Fibroblast of villous mesenchyme (primary cell): ENCODE measurements around the gene PIP5KL1. TPM values are rescaled to one million over a fixed set of nuclear protein-coding genes. Genes with fewer than 3 reads are reported as not detected.

Source experiments
- DNase-seq: peaks from one replicate; pipeline ENCODE4 v3.0.0-alpha.2; 2010; ENCODE audit warnings: low read depth
- H3K4me3 ChIP-seq: 2 replicates; pipeline ENCODE4 v1.5.1; 2011; ENCODE audit warnings: low read depth, mild to moderate bottlenecking, low read length
- total RNA-seq: library from RNA; depleted of rRNA; stranded (reverse); fragments of >200 nt; gene quantifications from 2 replicates; pipeline ENCODE4 v1.2.3, GENCODE V29; 2012
- TF ChIP-seq, protein P1 (sequence below): IDR thresholded peaks from 2 replicates; pipeline ENCODE4 v1.5.1; 2012; ENCODE audit warnings: low read depth, mild to moderate bottlenecking, low read length; ENCODE audit not compliant: insufficient read depth

Gene PIP5KL1
- total RNA-seq, 1 donor: 2.6 TPM

DNA sequence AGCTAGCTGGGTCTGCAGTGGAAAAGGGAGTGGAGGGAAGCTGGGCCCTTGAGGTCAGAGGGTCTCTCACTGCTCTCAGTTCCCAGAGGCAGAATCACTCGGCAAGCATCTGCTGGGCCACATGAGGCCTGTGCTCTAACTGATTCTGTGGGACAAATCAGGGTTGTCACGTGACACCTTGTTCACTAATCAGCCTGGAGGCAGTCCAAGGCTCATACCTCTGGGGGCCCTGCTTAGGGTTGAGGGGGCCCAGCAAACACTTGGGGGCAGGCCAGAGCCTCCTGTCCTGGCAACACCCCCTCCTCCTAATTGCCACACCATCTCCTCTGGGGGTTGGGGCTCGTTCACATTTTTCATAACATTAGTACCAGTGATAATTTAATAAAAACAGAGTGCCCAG, 16.2 kb upstream of the PIP5KL1 start:
- TF ChIP-seq, protein P1, sequence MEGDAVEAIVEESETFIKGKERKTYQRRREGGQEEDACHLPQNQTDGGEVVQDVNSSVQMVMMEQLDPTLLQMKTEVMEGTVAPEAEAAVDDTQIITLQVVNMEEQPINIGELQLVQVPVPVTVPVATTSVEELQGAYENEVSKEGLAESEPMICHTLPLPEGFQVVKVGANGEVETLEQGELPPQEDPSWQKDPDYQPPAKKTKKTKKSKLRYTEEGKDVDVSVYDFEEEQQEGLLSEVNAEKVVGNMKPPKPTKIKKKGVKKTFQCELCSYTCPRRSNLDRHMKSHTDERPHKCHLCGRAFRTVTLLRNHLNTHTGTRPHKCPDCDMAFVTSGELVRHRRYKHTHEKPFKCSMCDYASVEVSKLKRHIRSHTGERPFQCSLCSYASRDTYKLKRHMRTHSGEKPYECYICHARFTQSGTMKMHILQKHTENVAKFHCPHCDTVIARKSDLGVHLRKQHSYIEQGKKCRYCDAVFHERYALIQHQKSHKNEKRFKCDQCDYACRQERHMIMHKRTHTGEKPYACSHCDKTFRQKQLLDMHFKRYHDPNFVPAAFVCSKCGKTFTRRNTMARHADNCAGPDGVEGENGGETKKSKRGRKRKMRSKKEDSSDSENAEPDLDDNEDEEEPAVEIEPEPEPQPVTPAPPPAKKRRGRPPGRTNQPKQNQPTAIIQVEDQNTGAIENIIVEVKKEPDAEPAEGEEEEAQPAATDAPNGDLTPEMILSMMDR: no peak
- no peak for DNase-seq
- no peak overlapping the region for H3K4me3 ChIP-seq

DNA sequence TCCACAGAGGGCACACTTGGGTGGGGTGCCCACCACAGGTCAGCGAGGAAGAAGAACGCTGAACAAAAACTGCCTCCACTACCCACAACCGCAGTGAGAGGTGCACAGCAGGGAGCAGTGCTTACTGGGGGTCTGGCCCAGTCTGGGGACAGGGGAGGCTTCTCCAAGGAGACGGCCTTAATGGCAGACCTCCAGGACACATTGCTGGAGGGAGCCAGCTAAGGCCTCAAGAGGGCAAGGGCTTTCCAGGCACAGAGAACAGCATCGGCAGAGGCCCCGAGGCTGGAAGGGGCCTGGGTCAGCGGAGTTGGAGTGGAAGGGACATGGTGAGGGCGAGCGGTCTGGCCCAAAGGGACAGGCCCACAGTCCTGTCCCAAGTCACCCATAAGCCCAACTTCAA, 15.4 kb upstream of the PIP5KL1 start:
- H3K4me3 ChIP-seq: no peak overlapping the region
- TF ChIP-seq, protein P1: no peak
- no peak for DNase-seq

DNA sequence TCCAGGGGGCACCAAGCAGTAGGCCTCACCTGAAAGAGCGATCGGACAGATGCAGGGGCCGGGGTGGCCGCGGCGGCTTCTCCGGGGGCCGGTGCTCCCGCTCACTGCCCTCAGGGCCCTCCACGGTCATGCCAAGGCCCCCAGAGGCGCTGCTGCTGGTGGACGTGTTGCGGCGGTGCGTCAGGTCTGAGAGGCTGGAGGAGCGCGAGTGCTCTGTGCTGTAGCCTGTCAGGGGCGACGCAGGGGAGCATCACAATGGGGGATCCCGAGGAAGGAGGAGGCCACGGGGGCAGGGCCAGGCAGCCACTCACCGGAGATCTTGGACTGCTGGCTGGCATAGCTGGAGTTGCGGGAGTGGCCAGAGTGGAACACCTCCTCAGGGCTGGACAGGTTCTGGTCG, 14.8 kb upstream of the PIP5KL1 start:
- no peak overlapping the region for H3K4me3 ChIP-seq
- TF ChIP-seq, protein P1: no peak
- DNase-seq: no peak

DNA sequence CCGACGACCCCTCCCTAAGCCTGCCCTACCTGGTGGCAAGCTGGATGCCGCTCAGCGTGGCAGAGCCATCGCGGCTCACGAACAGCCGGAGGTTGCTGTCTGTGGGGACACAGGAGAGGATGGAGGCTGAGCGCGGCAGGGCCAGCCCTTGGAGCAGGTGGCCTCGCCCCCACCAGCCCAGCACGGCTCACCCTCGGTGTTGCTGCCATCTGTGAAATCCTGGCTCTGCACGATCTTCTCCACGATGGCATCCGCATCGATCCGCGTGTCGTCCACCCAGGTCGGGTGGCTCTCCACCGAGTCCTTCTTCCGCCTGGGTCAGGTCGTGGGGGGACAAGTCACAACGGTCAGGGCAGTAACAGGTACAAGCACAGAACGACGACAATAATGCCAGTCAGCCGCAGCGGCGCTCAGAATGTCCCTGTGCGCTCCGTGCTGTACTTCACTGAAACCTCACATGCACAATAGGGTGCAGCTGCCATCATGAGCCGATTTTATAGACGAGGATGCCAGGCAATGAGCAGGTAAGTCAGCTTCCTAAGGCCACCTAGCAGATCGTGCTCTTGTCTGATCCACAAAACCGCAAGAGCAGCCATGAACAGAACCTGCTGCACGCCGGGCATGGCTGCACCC, 14.1 kb upstream of the PIP5KL1 start:
- H3K4me3 ChIP-seq: no peak overlapping the region
- no peak for DNase-seq
- TF ChIP-seq, protein P1: no peak

DNA sequence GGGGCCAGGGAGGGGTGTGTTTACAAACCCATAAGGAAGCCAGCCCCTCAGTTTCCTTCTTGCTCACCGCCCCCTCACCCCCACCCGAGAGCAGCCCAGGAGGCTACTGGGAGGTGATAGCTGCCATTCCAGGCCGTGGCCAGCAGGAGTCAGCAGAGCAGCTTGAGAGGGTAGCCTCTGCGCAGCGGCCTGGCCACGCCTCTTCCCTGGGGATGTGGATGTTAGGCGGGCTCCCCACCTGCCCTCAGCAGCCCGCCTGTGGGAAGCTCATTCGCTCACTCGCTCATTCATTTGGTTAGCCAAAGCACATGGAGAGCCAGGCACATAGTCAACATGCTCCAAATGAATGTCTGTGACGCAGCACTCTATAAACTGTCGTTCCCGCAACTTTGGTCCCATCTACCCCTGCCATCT, 13.2 kb upstream of the PIP5KL1 start:
- peak; percentile 75 for DNase-seq
- TF ChIP-seq, protein P1: peak; percentile 98
- no peak overlapping the region for H3K4me3 ChIP-seq

DNA sequence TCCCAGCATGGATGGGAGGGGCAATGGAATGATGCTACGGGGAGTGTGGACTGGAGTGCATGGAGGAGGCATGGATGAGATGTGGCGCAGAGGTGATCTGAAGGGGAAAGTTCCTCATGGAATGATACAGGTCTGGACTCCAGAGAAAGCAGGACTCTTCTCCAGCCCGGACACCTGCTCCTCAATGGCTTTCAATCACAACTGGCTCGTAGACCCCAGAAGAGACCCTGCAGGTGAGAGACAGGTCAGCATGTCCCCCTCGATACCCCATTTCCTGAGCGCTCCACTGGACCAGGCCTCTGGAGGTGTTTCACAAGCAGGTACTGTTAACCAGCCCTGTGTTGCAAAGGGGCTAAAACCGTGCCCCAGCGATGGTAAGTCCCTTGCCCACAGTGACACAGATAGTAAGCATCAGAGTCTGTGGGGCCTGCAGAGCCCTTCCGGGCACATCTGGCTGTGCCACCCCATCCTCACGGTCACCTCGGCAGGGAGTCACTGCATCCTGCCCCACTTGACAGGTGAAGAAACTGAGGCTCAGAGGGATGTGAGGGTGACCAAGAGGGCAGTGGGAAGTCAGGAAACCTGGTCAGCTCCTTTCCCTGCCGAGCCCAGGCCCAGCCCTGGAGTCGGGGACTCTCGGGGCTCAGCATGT, 12.6 kb upstream of the PIP5KL1 start:
- TF ChIP-seq, protein P1: no peak
- no peak for DNase-seq
- no peak overlapping the region for H3K4me3 ChIP-seq
